Measurements from ENCODE around the gene MTUS2. TPM values are rescaled to one million over a fixed set of nuclear protein-coding genes. Genes with fewer than 3 reads are reported as not detected.

MTUS2 gene
- total RNA-seq, 1 donor from 2014 or later, result 8.9 TPM

DNA sequence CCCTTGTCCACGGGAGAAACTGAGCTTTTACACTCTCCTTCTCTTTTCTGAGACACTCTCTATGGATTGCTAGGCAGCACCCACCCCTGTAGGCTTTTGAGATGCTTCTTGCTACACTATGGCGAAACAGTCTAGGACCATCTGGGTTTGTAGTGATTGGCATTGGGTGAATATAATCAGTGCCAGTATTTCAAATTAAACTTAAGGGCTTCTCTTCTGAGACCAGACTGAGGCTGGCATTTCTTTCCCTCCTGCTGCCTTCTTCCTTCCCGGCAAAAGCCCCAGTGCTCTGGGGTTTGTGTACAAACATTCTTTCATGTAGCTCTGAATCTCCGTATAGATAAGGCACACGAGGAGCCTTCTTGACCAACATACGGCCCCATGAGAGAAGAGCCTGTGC, 498.6 kb downstream of the MTUS2 start:
- intact Hi-C loops (cut with DNase I), result no loop called here
- Histone ChIP-seq H3K27ac (peak overlapping the region; percentile 68 to 72), H3K4me3 (peak overlapping the region in 1 of 2 donors; percentile 53)

DNA sequence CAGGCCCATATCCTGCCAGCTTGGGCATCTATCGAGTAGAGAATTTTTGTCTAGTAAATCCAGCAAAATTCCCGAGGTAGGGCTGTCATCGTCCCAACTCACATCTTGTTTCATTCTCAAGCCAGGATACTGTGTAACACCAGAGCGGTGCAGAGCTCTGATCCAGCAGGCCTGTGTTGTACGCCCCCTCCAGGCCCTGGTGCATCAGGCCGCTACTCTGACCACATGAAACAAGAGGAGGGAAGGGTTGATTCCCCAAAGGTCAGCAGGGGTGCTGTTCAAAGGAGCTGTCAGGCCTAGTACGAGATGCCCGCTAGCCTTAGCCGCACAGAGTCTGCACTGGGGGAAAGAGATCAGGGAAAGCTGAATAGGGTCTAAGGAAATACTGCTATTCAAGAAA, 499.3 kb downstream of the MTUS2 start:
- Histone ChIP-seq H3K27me3 (no peaks in the 10 kb centered on the region), H3K4me3 (peak overlapping the region in 1 of 2 donors; percentile 53), H3K27ac (peak overlapping the region; percentile 68 to 72), H3K4me1 (peaks cover 0 to 5% of the 10 kb centered on the region in 2 donors), H3K9me3 (no peaks in the 10 kb centered on the region), H3K36me3 (no peaks in the 10 kb centered on the region)
- peak in 1 of 3 experiments; percentile 32 for TF ChIP-seq CTCF (IDR thresholded peaks at IDR 0.05)
- DNase-seq (ENCODE audit: low spot score in 2 of 2), result no peak
- intact Hi-C loops (cut with DNase I), result no loop called here

More for the DNA sequence above, 498.6 kb downstream of the MTUS2 start:
- no peaks in the 10 kb centered on the region for H3K36me3 ChIP-seq
- TF ChIP-seq CTCF (IDR thresholded peaks at IDR 0.05), result no peak
- no peaks in the 10 kb centered on the region for H3K27me3 ChIP-seq
- no peaks in the 10 kb centered on the region for H3K9me3 ChIP-seq
- DNase-seq (ENCODE audit: low spot score in 2 of 2), result no peak
- H3K4me1 ChIP-seq, result peaks cover 0 to 5% of the 10 kb centered on the region in 2 donors

GRCh38 chr13:29323954-29324353, 503.8 kb downstream of the MTUS2 start:
- H3K4me3 ChIP-seq, result no peak overlapping the region
- H3K27me3 ChIP-seq, result no peaks in the 10 kb centered on the region
- H3K36me3 ChIP-seq, result peaks cover 0 to 6% of the 10 kb centered on the region in 2 donors
- DNase-seq (ENCODE audit: low spot score in 2 of 2), result no peak
- H3K9me3 ChIP-seq, result no peaks in the 10 kb centered on the region
- no peak overlapping the region for H3K27ac ChIP-seq
- no peak for TF ChIP-seq CTCF (IDR thresholded peaks at IDR 0.05)
- H3K4me1 ChIP-seq, result peaks cover 0 to 4% of the 10 kb centered on the region in 2 donors
- intact Hi-C loops (cut with DNase I), result no loop called here

DNA sequence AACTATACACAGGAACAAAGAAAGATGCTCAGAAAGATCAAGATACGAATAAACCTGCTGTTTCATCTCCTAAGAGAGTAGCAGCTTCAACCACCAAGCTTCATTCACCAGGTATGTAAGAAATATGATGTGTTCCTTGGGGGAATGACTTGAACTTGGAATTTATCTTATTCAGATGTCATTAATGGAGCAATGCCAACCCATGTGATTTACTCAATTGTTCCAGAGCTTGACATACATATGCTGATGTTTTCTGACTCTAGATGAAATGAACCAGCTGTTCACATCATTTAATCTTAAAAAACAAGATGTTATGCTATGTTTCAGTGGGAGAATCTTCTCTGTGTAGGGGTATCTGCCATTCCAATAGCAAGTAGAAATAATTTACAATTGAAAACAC, 504.5 kb downstream of the MTUS2 start:
- Histone ChIP-seq H3K36me3 (peaks cover 0 to 6% of the 10 kb centered on the region in 2 donors), H3K4me3 (no peak overlapping the region), H3K4me1 (no peaks in the 10 kb centered on the region), H3K9me3 (no peaks in the 10 kb centered on the region), H3K27ac (no peak overlapping the region), H3K27me3 (no peaks in the 10 kb centered on the region)
- intact Hi-C loops (cut with DNase I), result no loop called here
- TF ChIP-seq CTCF (IDR thresholded peaks at IDR 0.05), result no peak
- no peak for DNase-seq (ENCODE audit: low spot score in 2 of 2)

GRCh38 chr13:29328501-29328900, 508.4 kb downstream of the MTUS2 start:
- H3K27ac ChIP-seq, result no peak overlapping the region
- TF ChIP-seq CTCF (IDR thresholded peaks at IDR 0.05), result no peak
- intact Hi-C loops (cut with DNase I), result no loop called here
- DNase-seq (ENCODE audit: low spot score in 2 of 2), result no peak
- no peaks in the 10 kb centered on the region for H3K4me1 ChIP-seq
- H3K36me3 ChIP-seq, result peaks cover 0 to 6% of the 10 kb centered on the region in 2 donors
- no peaks in the 10 kb centered on the region for H3K27me3 ChIP-seq
- H3K4me3 ChIP-seq, result no peak overlapping the region
- peaks cover 0 to 8% of the 10 kb centered on the region in 2 donors for H3K9me3 ChIP-seq

GRCh38 chr13:29336356-29336755, 516.2 kb downstream of the MTUS2 start:
- H3K9me3 ChIP-seq, result peaks cover 0 to 12% of the 10 kb centered on the region in 2 donors

More at GRCh38 chr13:29336356-29336755, 516.2 kb downstream of the MTUS2 start:
- TF ChIP-seq CTCF (IDR thresholded peaks at IDR 0.05), result no peak
- no peak for DNase-seq (ENCODE audit: low spot score in 2 of 2)
- Histone ChIP-seq H3K27ac (no peak overlapping the region), H3K4me1 (no peaks in the 10 kb centered on the region), H3K27me3 (no peaks in the 10 kb centered on the region), H3K36me3 (no peaks in the 10 kb centered on the region), H3K4me3 (no peak overlapping the region)
- intact Hi-C loops (cut with DNase I), result no loop called here

All from ascending aorta (tissue), 2 donors.